CD4-positive, CD25-positive, alpha-beta regulatory T cell (primary cell): ENCODE measurements around the gene GPC5. TPM values are rescaled to one million over a fixed set of nuclear protein-coding genes. Genes with fewer than 3 reads are reported as not detected.

ENCODE experiments used
- ATAC-seq, 2 donors: fragments of 150-1000 bp; cut with Tn5 transposase; one replicate each; pipeline ENCODE4 v1.10.0; 2021; ENCODE audit warnings: low read depth in 2 of 2, moderate number of reproducible peaks in 2 of 2, moderate library complexity in 1 of 2
- DNase-seq, 3 donors: peaks; one replicate each; pipeline versions ENCODE4 v3.0.0 to v3.0.0-alpha.2; 2012 to 2022; ENCODE audit warnings: mixed read lengths in 1 of 3
- H3K27ac ChIP-seq: one replicate; pipeline ENCODE4 v1.7.0; 2013; ENCODE audit warnings: mild to moderate bottlenecking, low read length; ENCODE audit not compliant: insufficient read depth, poor library complexity, severe bottlenecking
- H3K27me3 ChIP-seq: one replicate; pipeline ENCODE4 v1.7.0; 2013; ENCODE audit warnings: low read length; ENCODE audit not compliant: control insufficient read depth, insufficient read depth
- H3K36me3 ChIP-seq: one replicate; pipeline ENCODE4 v1.7.0; 2013; ENCODE audit warnings: mild to moderate bottlenecking, low read length, moderate library complexity; ENCODE audit not compliant: control insufficient read depth, insufficient read depth
- H3K4me1 ChIP-seq: 2 replicates; pipeline ENCODE4 v1.7.0; 2013; ENCODE audit warnings: mild to moderate bottlenecking, low read length; ENCODE audit not compliant: insufficient read depth, control insufficient read depth, poor library complexity, severe bottlenecking
- H3K4me3 ChIP-seq: one replicate; pipeline ENCODE4 v1.7.0; 2013; ENCODE audit warnings: low read depth, mild to moderate bottlenecking, low read length, moderate library complexity
- H3K9me3 ChIP-seq, 2 experiments: 1 replicate in 1 of 2; 2 replicates in 1 of 2; pipeline ENCODE4 v1.7.0; 2013; ENCODE audit warnings: low read length in 2 of 2, mild to moderate bottlenecking in 1 of 2, moderate library complexity in 1 of 2; ENCODE audit not compliant: control insufficient read depth in 2 of 2
- H3K27ac Mint-ChIP-seq, 3 donors: one replicate each; pipeline ENCODE4 v1.8.0; 2020 to 2022; ENCODE audit warnings: mild to moderate bottlenecking in 3 of 3, mixed read lengths in 3 of 3, moderate library complexity in 2 of 3
- H3K27me3 Mint-ChIP-seq: one replicate; pipeline ENCODE4 v1.8.0; 2022; ENCODE audit warnings: mild to moderate bottlenecking, mixed read lengths
- H3K36me3 Mint-ChIP-seq: one replicate; pipeline ENCODE4 v1.8.0; 2020; ENCODE audit warnings: mixed read lengths
- H3K4me1 Mint-ChIP-seq, 4 donors: one replicate each; pipeline ENCODE4 v1.8.0; 2020 to 2022; ENCODE audit warnings: mixed read lengths in 4 of 4, mild to moderate bottlenecking in 1 of 4
- H3K4me3 Mint-ChIP-seq, 4 donors: one replicate each; pipeline ENCODE4 v1.8.0; 2020 to 2022; ENCODE audit warnings: mild to moderate bottlenecking in 4 of 4, mixed read lengths in 4 of 4, moderate library complexity in 3 of 4
- H3K9me3 Mint-ChIP-seq, 7 donors: one replicate each; pipeline ENCODE4 v1.8.0; 2020 to 2022; ENCODE audit warnings: mixed read lengths in 7 of 7, mild to moderate bottlenecking in 3 of 7, moderate library complexity in 2 of 7
- polyA plus RNA-seq, 4 donors: library from polyadenylated mRNA; unstranded; fragments of 300-500 nt; fragmentation: Illumina TruSeq; gene quantifications; one replicate each; pipeline ENCODE4 v1.2.3, GENCODE V29; 2021
- total RNA-seq: library from RNA; stranded (reverse); gene quantifications from one replicate; pipeline ENCODE4 v1.2.3, GENCODE V29; 2022

GPC5 gene
- total and polyA plus RNA-seq, 5 donors from 2014 or later, result 0.29 to 0.81 (median 0.59) TPM; not detected in 2

GRCh38 chr13:92221916-92222315 is 823.5 kb downstream of the GPC5 start:
- no peaks in the 10 kb centered on the region for H3K4me1 ChIP-seq
- H3K27ac ChIP-seq, result no peak overlapping the region
- Mint-ChIP-seq H3K27ac (no peak overlapping the region), H3K36me3 (no peaks in the 10 kb centered on the region), H3K4me3 (no peak overlapping the region), H3K4me1 (no peaks in the 10 kb centered on the region), H3K27me3 (no peaks in the 10 kb centered on the region), H3K9me3 (peaks cover 0 to 10% (median 6%) of the 10 kb centered on the region in 7 donors)
- ATAC-seq, result no peak
- H3K9me3 ChIP-seq, result no peaks in the 10 kb centered on the region
- no peak overlapping the region for H3K4me3 ChIP-seq
- H3K27me3 ChIP-seq, result no peaks in the 10 kb centered on the region
- no peak for DNase-seq
- H3K36me3 ChIP-seq, result no peaks in the 10 kb centered on the region

- no peaks in the 10 kb centered on the region for H3K27me3 ChIP-seq
- ATAC-seq (no peak), DNase-seq (no peak)
- Mint-ChIP-seq H3K27ac (no peak overlapping the region), H3K9me3 (peaks cover 0 to 10% (median 2%) of the 10 kb centered on the region in 7 donors), H3K4me1 (no peaks in the 10 kb centered on the region), H3K27me3 (no peaks in the 10 kb centered on the region), H3K36me3 (no peaks in the 10 kb centered on the region), H3K4me3 (no peak overlapping the region)
- no peak overlapping the region for H3K27ac ChIP-seq
- no peaks in the 10 kb centered on the region for H3K4me1 ChIP-seq
- H3K4me3 ChIP-seq, result no peak overlapping the region
- no peaks in the 10 kb centered on the region for H3K9me3 ChIP-seq
- no peaks in the 10 kb centered on the region for H3K36me3 ChIP-seq
Observed at GRCh38 chr13:92224052-92224821, 825.8 kb downstream of the GPC5 start.

GRCh38 chr13:92224825-92225224 is 826.4 kb downstream of the GPC5 start:
- Histone ChIP-seq H3K9me3 (no peaks in the 10 kb centered on the region), H3K27me3 (no peaks in the 10 kb centered on the region), H3K27ac (no peak overlapping the region), H3K36me3 (no peaks in the 10 kb centered on the region), H3K4me1 (no peaks in the 10 kb centered on the region), H3K4me3 (no peak overlapping the region)
- Mint-ChIP-seq H3K4me3 (no peak overlapping the region), H3K27ac (no peak overlapping the region), H3K36me3 (no peaks in the 10 kb centered on the region), H3K4me1 (no peaks in the 10 kb centered on the region), H3K27me3 (no peaks in the 10 kb centered on the region), H3K9me3 (peaks cover 0 to 9% (median 2%) of the 10 kb centered on the region in 7 donors)
- ATAC-seq, result no peak
- DNase-seq, result no peak

GRCh38 chr13:92225861-92226260 is 827.4 kb downstream of the GPC5 start:
- H3K9me3 Mint-ChIP-seq, result peaks cover 0 to 9% (median 2%) of the 10 kb centered on the region in 7 donors
- no peak overlapping the region for H3K4me3 Mint-ChIP-seq
- H3K36me3 Mint-ChIP-seq, result no peaks in the 10 kb centered on the region
- H3K27ac Mint-ChIP-seq, result no peak overlapping the region
- Histone ChIP-seq H3K27ac (no peak overlapping the region), H3K9me3 (no peaks in the 10 kb centered on the region), H3K36me3 (no peaks in the 10 kb centered on the region), H3K4me1 (no peaks in the 10 kb centered on the region), H3K4me3 (no peak overlapping the region), H3K27me3 (no peaks in the 10 kb centered on the region)
- no peak for DNase-seq
- no peak for ATAC-seq
- no peaks in the 10 kb centered on the region for H3K4me1 Mint-ChIP-seq
- H3K27me3 Mint-ChIP-seq, result no peaks in the 10 kb centered on the region

- no peaks in the 10 kb centered on the region for H3K4me1 ChIP-seq
- peaks cover 0 to 5% (median 2%) of the 10 kb centered on the region in 7 donors for H3K9me3 Mint-ChIP-seq
- no peaks in the 10 kb centered on the region for H3K9me3 ChIP-seq
- no peak overlapping the region for H3K4me3 Mint-ChIP-seq
- H3K27ac Mint-ChIP-seq, result no peak overlapping the region
- no peak overlapping the region for H3K27ac ChIP-seq
- DNase-seq (no peak), ATAC-seq (no peak)
- H3K27me3 Mint-ChIP-seq, result no peaks in the 10 kb centered on the region
- no peaks in the 10 kb centered on the region for H3K36me3 Mint-ChIP-seq
- no peaks in the 10 kb centered on the region for H3K36me3 ChIP-seq
- H3K27me3 ChIP-seq, result no peaks in the 10 kb centered on the region
- H3K4me1 Mint-ChIP-seq, result no peaks in the 10 kb centered on the region
- no peak overlapping the region for H3K4me3 ChIP-seq
Observed at GRCh38 chr13:92232871-92233270, 834.5 kb downstream of the GPC5 start.

- DNase-seq (no peak), ATAC-seq (no peak)
- Histone ChIP-seq H3K36me3 (no peaks in the 10 kb centered on the region), H3K4me3 (no peak overlapping the region), H3K27me3 (no peaks in the 10 kb centered on the region), H3K9me3 (no peaks in the 10 kb centered on the region), H3K4me1 (no peaks in the 10 kb centered on the region), H3K27ac (no peak overlapping the region)
- Mint-ChIP-seq H3K4me1 (no peaks in the 10 kb centered on the region), H3K36me3 (no peaks in the 10 kb centered on the region), H3K27me3 (no peaks in the 10 kb centered on the region), H3K4me3 (no peak overlapping the region), H3K9me3 (peaks cover 0 to 8% (median 4%) of the 10 kb centered on the region in 7 donors), H3K27ac (no peak overlapping the region)
Observed at GRCh38 chr13:92251671-92252210, 853.3 kb downstream of the GPC5 start.

GRCh38 chr13:92255526-92255925 is 857.1 kb downstream of the GPC5 start:
- Histone ChIP-seq H3K27me3 (no peaks in the 10 kb centered on the region), H3K9me3 (no peaks in the 10 kb centered on the region), H3K36me3 (no peaks in the 10 kb centered on the region), H3K4me3 (no peak overlapping the region), H3K27ac (no peak overlapping the region), H3K4me1 (no peaks in the 10 kb centered on the region)
- no peak overlapping the region for H3K27ac Mint-ChIP-seq
- H3K9me3 Mint-ChIP-seq, result peaks cover 0 to 6% (median 2%) of the 10 kb centered on the region in 7 donors
- H3K36me3 Mint-ChIP-seq, result no peaks in the 10 kb centered on the region
- no peaks in the 10 kb centered on the region for H3K27me3 Mint-ChIP-seq
- DNase-seq (no peak), ATAC-seq (no peak)
- no peak overlapping the region for H3K4me3 Mint-ChIP-seq
- H3K4me1 Mint-ChIP-seq, result no peaks in the 10 kb centered on the region

- no peaks in the 10 kb centered on the region for H3K27me3 Mint-ChIP-seq
- ATAC-seq, result no peak
Observed at GRCh38 chr13:92256211-92256610, 857.8 kb downstream of the GPC5 start.

More at GRCh38 chr13:92256211-92256610, 857.8 kb downstream of the GPC5 start:
- Histone ChIP-seq H3K27me3 (no peaks in the 10 kb centered on the region), H3K36me3 (no peaks in the 10 kb centered on the region), H3K27ac (no peak overlapping the region), H3K4me3 (no peak overlapping the region), H3K9me3 (no peaks in the 10 kb centered on the region), H3K4me1 (no peaks in the 10 kb centered on the region)
- H3K4me1 Mint-ChIP-seq, result no peaks in the 10 kb centered on the region
- no peak for DNase-seq
- H3K4me3 Mint-ChIP-seq, result no peak overlapping the region
- H3K36me3 Mint-ChIP-seq, result no peaks in the 10 kb centered on the region
- no peak overlapping the region for H3K27ac Mint-ChIP-seq
- peaks cover 0 to 7% (median 2%) of the 10 kb centered on the region in 7 donors for H3K9me3 Mint-ChIP-seq
